Activated CD4-positive, alpha-beta T cell treated with anti-CD3 and anti-CD28 coated beads, Interleukin-2, amount 10 ng/mL, durations not matched to agents 24 days and 14 days (primary cell): ENCODE data around the gene TRPV2. TPM values are rescaled to one million over a fixed set of nuclear protein-coding genes. Genes with fewer than 3 reads are reported as not detected.

ENCODE experiments used
- DNase-seq: peaks from one replicate; pipeline ENCODE4 v3.0.0; 2022
- H3K27ac Mint-ChIP-seq: one replicate; pipeline ENCODE4 v1.8.0; 2022; ENCODE audit warnings: mild to moderate bottlenecking, mixed read lengths
- H3K27me3 Mint-ChIP-seq: one replicate; pipeline ENCODE4 v1.8.0; 2022; ENCODE audit warnings: mixed read lengths
- H3K36me3 Mint-ChIP-seq: one replicate; pipeline ENCODE4 v1.8.0; 2022; ENCODE audit warnings: low read depth, mild to moderate bottlenecking, mixed read lengths
- H3K4me1 Mint-ChIP-seq: one replicate; pipeline ENCODE4 v1.8.0; 2021; ENCODE audit warnings: mixed read lengths
- H3K4me3 Mint-ChIP-seq: one replicate; pipeline ENCODE4 v1.8.0; 2022; ENCODE audit warnings: mild to moderate bottlenecking, moderate library complexity, mixed read lengths
- H3K9me3 Mint-ChIP-seq: one replicate; pipeline ENCODE4 v1.8.0; 2021; ENCODE audit warnings: mixed read lengths
- intact Hi-C: fragments of 100-400 bp; cut with micrococcal nuclease; formaldehyde crosslinking; loops from one replicate; pipeline ENCODE4 v1.15.1; 2023
- total RNA-seq: library from RNA; stranded (reverse); gene quantifications from 2 replicates; pipeline ENCODE4 v1.2.3, GENCODE V29; 2022

The TRPV2 gene
- total RNA-seq, 1 donor from 2014 or later = 38.7 TPM

GRCh38 chr17:16474012-16474725, 58.8 kb downstream of the TRPV2 start:
- Mint-ChIP-seq H3K4me3 (no peak overlapping the region), H3K27ac (peak overlapping the region; percentile 53)

GRCh38 chr17:16475179-16475704, 59.9 kb downstream of the TRPV2 start:
- intact Hi-C loops = no loop called here
- Mint-ChIP-seq H3K27ac (no peak overlapping the region), H3K9me3 (no peaks in the 10 kb centered on the region), H3K36me3 (peaks cover 1% of the 10 kb centered on the region), H3K4me3 (no peak overlapping the region), H3K4me1 (peaks cover 4% of the 10 kb centered on the region), H3K27me3 (no peaks in the 10 kb centered on the region)
- DNase-seq = no peak

More at GRCh38 chr17:16474012-16474725, 58.8 kb downstream of the TRPV2 start:
- intact Hi-C loops = no loop called here
- Mint-ChIP-seq H3K9me3 (no peaks in the 10 kb centered on the region), H3K36me3 (peaks cover 1% of the 10 kb centered on the region), H3K4me1 (peaks cover 4% of the 10 kb centered on the region), H3K27me3 (no peaks in the 10 kb centered on the region)
- DNase-seq = no peak

DNA sequence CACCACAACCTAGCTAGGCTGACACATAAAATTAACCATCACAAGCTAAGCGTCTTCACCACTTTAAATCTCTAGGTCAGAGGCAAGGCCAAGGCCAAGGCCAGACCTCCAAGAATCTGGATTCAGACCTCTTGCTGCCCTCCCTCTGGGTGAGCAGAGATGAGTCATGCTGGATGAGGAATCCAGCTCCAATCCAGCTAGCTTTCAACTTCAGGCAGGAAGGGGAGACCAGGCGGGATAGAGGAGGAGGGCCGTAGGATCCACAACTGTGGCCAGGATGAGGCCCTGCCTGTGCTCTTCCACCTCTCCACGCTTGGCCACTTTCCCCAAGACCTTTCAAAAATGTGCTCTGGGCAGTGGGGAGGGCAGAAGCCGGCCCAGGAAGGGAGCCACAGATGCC, 61.9 kb downstream of the TRPV2 start:
- no peak overlapping the region for H3K27ac Mint-ChIP-seq
- no peak for DNase-seq
- H3K9me3 Mint-ChIP-seq = no peaks in the 10 kb centered on the region
- H3K36me3 Mint-ChIP-seq = no peaks in the 10 kb centered on the region
- H3K27me3 Mint-ChIP-seq = no peaks in the 10 kb centered on the region
- no peak overlapping the region for H3K4me3 Mint-ChIP-seq
- intact Hi-C loops = no loop called here
- H3K4me1 Mint-ChIP-seq = no peaks in the 10 kb centered on the region

GRCh38 chr17:16477666-16478065, 62.3 kb downstream of the TRPV2 start:
- no peaks in the 10 kb centered on the region for H3K27me3 Mint-ChIP-seq

GRCh38 chr17:16478649-16479048, 63.3 kb downstream of the TRPV2 start:
- Mint-ChIP-seq H3K4me3 (no peak overlapping the region), H3K4me1 (no peaks in the 10 kb centered on the region), H3K36me3 (no peaks in the 10 kb centered on the region), H3K27me3 (no peaks in the 10 kb centered on the region), H3K27ac (no peak overlapping the region), H3K9me3 (no peaks in the 10 kb centered on the region)
- intact Hi-C loops = no loop called here
- DNase-seq = no peak

More at GRCh38 chr17:16477666-16478065, 62.3 kb downstream of the TRPV2 start:
- Mint-ChIP-seq H3K36me3 (no peaks in the 10 kb centered on the region), H3K27ac (no peak overlapping the region), H3K9me3 (no peaks in the 10 kb centered on the region), H3K4me1 (no peaks in the 10 kb centered on the region), H3K4me3 (no peak overlapping the region)
- no peak for DNase-seq
- intact Hi-C loops = no loop called here

DNA sequence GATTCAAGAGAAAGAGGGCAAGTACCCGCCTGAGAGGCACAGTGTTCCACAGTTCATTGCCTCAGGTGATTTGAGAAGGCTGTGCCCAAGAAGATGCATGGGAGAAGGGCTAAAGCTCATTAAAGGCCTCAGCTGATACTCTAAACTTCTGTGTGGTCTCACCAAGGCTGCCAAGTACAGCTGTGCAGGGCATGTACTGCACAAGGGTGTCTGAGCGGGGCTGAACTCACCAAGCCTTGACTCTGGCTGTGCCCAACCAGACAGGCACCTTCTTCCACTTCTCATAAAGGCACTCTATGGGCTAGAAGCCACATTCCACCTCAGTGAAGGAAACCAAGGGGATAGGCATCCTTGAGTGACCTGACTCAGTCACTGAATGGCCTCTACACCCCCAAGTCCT, 63.9 kb downstream of the TRPV2 start:
- no peaks in the 10 kb centered on the region for H3K27me3 Mint-ChIP-seq
- intact Hi-C loops = no loop called here
- DNase-seq = no peak
- H3K36me3 Mint-ChIP-seq = no peaks in the 10 kb centered on the region
- no peak overlapping the region for H3K4me3 Mint-ChIP-seq
- no peaks in the 10 kb centered on the region for H3K9me3 Mint-ChIP-seq
- H3K27ac Mint-ChIP-seq = no peak overlapping the region
- H3K4me1 Mint-ChIP-seq = no peaks in the 10 kb centered on the region

GRCh38 chr17:16480995-16481394, 65.6 kb downstream of the TRPV2 start:
- no peaks in the 10 kb centered on the region for H3K27me3 Mint-ChIP-seq
- H3K4me3 Mint-ChIP-seq = no peak overlapping the region
- no peak for DNase-seq
- intact Hi-C loops = no loop called here
- no peaks in the 10 kb centered on the region for H3K9me3 Mint-ChIP-seq
- no peak overlapping the region for H3K27ac Mint-ChIP-seq
- H3K4me1 Mint-ChIP-seq = no peaks in the 10 kb centered on the region
- no peaks in the 10 kb centered on the region for H3K36me3 Mint-ChIP-seq

GRCh38 chr17:16482253-16482652, 66.9 kb downstream of the TRPV2 start:
- Mint-ChIP-seq H3K4me3 (no peak overlapping the region), H3K9me3 (no peaks in the 10 kb centered on the region), H3K4me1 (no peaks in the 10 kb centered on the region), H3K27me3 (no peaks in the 10 kb centered on the region), H3K36me3 (no peaks in the 10 kb centered on the region), H3K27ac (no peak overlapping the region)
- DNase-seq = no peak
- intact Hi-C loops = no loop called here

DNA sequence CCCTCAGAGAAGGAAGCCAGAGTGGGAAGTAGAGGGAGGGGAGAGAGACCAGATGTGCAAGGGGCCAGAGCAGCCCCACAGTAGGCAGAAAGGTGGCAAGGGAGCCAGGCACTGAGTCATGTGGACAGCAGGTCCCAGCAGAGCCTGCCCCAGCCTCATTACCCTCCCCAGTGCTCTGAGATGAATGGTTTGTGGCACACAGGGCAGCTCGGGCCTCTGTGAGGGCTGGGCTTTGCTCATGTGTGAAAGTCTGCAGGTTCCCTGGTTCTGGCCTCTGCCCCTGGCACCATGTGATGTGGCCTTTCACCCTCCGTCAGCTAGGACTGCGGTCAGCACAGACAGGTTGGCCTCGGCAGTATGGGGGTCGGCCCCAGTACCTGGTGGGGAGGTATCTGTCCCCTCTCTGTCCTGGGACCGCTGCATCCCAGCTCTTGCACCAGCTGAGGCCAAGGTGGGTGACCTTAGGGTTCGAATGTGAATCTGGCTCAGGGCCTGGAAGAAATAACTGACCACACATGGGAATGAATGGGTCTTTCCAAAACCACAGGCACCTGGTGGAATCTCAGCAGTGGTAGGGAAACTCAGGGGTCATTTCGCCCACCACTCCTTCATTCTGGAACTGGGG, 67.8 kb downstream of the TRPV2 start:
- H3K36me3 Mint-ChIP-seq = no peaks in the 10 kb centered on the region
- H3K27ac Mint-ChIP-seq = no peak overlapping the region
- no peak overlapping the region for H3K4me3 Mint-ChIP-seq
- no peaks in the 10 kb centered on the region for H3K9me3 Mint-ChIP-seq
- DNase-seq = no peak
- intact Hi-C loops = no loop called here
- H3K27me3 Mint-ChIP-seq = no peaks in the 10 kb centered on the region
- no peaks in the 10 kb centered on the region for H3K4me1 Mint-ChIP-seq

DNA sequence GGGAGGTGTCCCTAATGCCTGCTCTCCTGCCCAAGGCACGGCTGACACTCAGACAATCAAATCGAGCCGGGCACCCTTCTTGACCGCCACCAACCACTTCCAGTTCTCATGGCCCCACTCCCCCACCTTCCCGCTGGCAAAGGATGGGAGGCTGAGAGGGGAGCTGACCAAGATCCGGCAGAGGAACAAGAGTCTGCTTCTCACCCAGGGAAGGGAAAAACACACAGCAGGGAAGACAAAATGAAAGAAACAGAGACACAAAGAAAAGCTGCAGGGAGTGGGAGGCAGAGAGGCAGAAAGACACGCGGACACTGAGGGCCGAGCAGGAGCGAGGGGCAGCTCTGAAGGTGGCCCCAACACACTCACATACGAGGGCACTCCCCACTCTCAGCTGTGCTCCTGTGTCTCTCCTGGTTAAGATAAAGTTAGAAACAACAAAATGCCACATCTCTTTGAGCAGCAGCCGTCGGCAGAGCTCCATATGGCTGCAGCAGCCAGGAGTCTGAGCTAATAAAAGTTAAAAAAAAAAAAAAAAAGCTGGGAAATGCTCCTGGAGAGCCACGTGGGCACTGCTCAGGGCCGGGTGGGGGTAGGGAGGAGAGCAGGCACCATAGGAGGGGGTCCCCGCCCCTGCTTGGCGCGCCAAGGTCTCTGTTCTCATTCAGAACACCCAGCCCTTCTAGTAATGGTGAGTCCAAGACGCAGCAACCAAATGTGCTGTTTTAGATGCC, 69.2 kb downstream of the TRPV2 start:
- no peak overlapping the region for H3K4me3 Mint-ChIP-seq
- peaks cover 5% of the 10 kb centered on the region for H3K27me3 Mint-ChIP-seq
- no peak for DNase-seq
- no peak overlapping the region for H3K27ac Mint-ChIP-seq
- H3K9me3 Mint-ChIP-seq = no peaks in the 10 kb centered on the region
- no peaks in the 10 kb centered on the region for H3K36me3 Mint-ChIP-seq
- H3K4me1 Mint-ChIP-seq = no peaks in the 10 kb centered on the region
- intact Hi-C loops = no loop called here

Other genes starting within 250 kb of the TRPV2 start
- 119 and 133 TPM in 2 replicates for gene NCOR1, start 200.0 kb upstream of the TRPV2 start, total RNA-seq
- 41.5 and 42.7 TPM in 2 replicates for gene PIGL, start 198.4 kb upstream of the TRPV2 start, total RNA-seq
- 52.8 and 53.0 TPM in 2 replicates for gene CENPV, start 62.1 kb upstream of the TRPV2 start, total RNA-seq
- gene UBB, start 34.5 kb upstream of the TRPV2 start, total RNA-seq = 1,973 and 2,004 TPM in 2 replicates
- gene LRRC75A, start 76.6 kb downstream of the TRPV2 start, total RNA-seq = 1.3 and 1.5 TPM in 2 replicates
- gene ZNF287, start 153.6 kb downstream of the TRPV2 start, total RNA-seq = 5.2 and 6.3 TPM in 2 replicates
- gene ZNF624, start 238.3 kb downstream of the TRPV2 start, total RNA-seq = 2.9 and 3.4 TPM in 2 replicates